Measurements from ENCODE around the gene CLDN6.

- TF ChIP-seq CTCF (conservative IDR thresholded peaks at IDR 0.05 in 1 of 2, IDR thresholded peaks at IDR 0.05 in 1 of 2; ENCODE audit: extremely low read depth in 1 of 2, insufficient read depth in 1 of 2, low read depth in 1 of 2, low read length in 2 of 2), result no peak
- peak; percentile 36 for TF ChIP-seq EZH2 (IDR thresholded peaks at IDR 0.05; ENCODE audit: borderline replicate concordance, low read length)
These were observed 28.0 kb upstream of the CLDN6 start, which contains the start of gene MMP25 for GRCh38 chr16:3045758-3046640.

All from mammary epithelial cell (primary cell).